HCT116 (cell line): Measurements from ENCODE around the gene CDK11A. TPM values are rescaled to one million over a fixed set of nuclear protein-coding genes. Genes with fewer than 3 reads are reported as not detected.

Experiments used
- ATAC-seq: fragments of 200-7000 bp; cut with Tn5 transposase; 2 replicates; pipeline ENCODE4 v1.9.1; 2020; ENCODE audit warnings: mild to moderate bottlenecking, moderate library complexity
- BruUV-seq: library from RNA; stranded (reverse); fragments of 400-500 nt; replicated peaks from 2 replicates; lab custom pipeline; 2021; lab: Mats Ljungman, UMichigan
- CTCF ChIA-PET: fragments of 300-600 bp; sonication (Branson Sonifier 250); formaldehyde crosslinking; loops from one replicate; lab custom pipeline; 2021; ENCODE audit warnings: antibody characterized with exemption; lab: Charles Lee
- POLR2A ChIA-PET: fragments of 300-600, 350-600 bp; sonication (Branson Sonifier 250); formaldehyde crosslinking; loops from one replicate; lab custom pipeline; 2021; ENCODE audit warnings: antibody characterized with exemption; lab: Charles Lee
- RAD21 ChIA-PET, 2 experiments: fragments of 300-600 bp; sonication (Branson Sonifier 250); formaldehyde crosslinking; loops; one replicate each; lab custom pipeline; 2023; ENCODE audit warnings: low total read pairs in 2 of 2; ENCODE audit not compliant: uncharacterized antibody in 2 of 2, unreplicated experiment in 2 of 2, low non-redundant PET in 1 of 2; lab: Charles Lee
- DNase-seq: peaks from one replicate; pipeline ENCODE4 v3.0.0-alpha.2; 2010; ENCODE audit warnings: low read depth, low spot score
- H2AFZ ChIP-seq: fragments of 200-600 bp; shearing (Covaris generic), sonication (generic); 2 replicates; pipeline ENCODE4 v1.6.1; 2017; ENCODE audit warnings: low read depth, mixed run types, mixed read lengths, antibody characterized with exemption, low read length; ENCODE audit not compliant: poor library complexity, severe bottlenecking
- H3K27ac ChIP-seq: 2 replicates; pipeline ENCODE4 v1.5.1; 2012; ENCODE audit warnings: low read depth, low read length
- H3K27me3 ChIP-seq: fragments of 200-600 bp; sonication (generic); 2 replicates; pipeline ENCODE4 v1.6.1; 2016; ENCODE audit warnings: mixed run types, low read length, mixed read lengths; ENCODE audit not compliant: insufficient read depth
- H3K36me3 ChIP-seq, 2 experiments: fragments of 200-500 bp in 1 of 2; fragments of 200-600 bp in 1 of 2; sonication (Bioruptor generic) in 1 of 2; sonication (generic) in 1 of 2; 2 replicates each; pipeline versions ENCODE4 v1.5.1 to v1.6.1; 2014 to 2016; ENCODE audit warnings: low read length in 2 of 2, inconsistent platforms in 1 of 2, mixed read lengths in 1 of 2, mixed run types in 1 of 2; ENCODE audit not compliant: insufficient read depth in 2 of 2, control insufficient read depth in 1 of 2
- H3K4me1 ChIP-seq, 2 experiments: fragments of 200-600 bp in 1 of 2; sonication (generic) in 1 of 2; 2 replicates each; pipeline versions ENCODE4 v1.5.1 to v1.6.1; 2012 to 2017; ENCODE audit warnings: low read length in 2 of 2, inconsistent platforms in 1 of 2, mild to moderate bottlenecking in 1 of 2, mixed read lengths in 1 of 2, mixed run types in 1 of 2, moderate library complexity in 1 of 2; ENCODE audit not compliant: insufficient read depth in 2 of 2, control insufficient read depth in 1 of 2
- H3K4me2 ChIP-seq: fragments of 200-600 bp; sonication (generic); 2 replicates; pipeline ENCODE4 v1.6.1; 2017; ENCODE audit warnings: mixed run types, low read length, mixed read lengths
- H3K4me3 ChIP-seq, 2 experiments: fragments of 200-600 bp in 1 of 2; sonication (generic) in 1 of 2; replicated peaks in 1 of 2; 2 replicates each; pipeline ENCODE4 v1.5.1; 2011 to 2016; ENCODE audit warnings: low read length in 2 of 2, control low read depth in 1 of 2, low read depth in 1 of 2, mild to moderate bottlenecking in 1 of 2, mixed read lengths in 1 of 2, mixed run types in 1 of 2
- H3K79me2 ChIP-seq: fragments of 200-600 bp; sonication (generic); 2 replicates; pipeline ENCODE4 v1.6.1; 2017; ENCODE audit warnings: mild to moderate bottlenecking, mixed run types, low read length, moderate library complexity, mixed read lengths; ENCODE audit not compliant: insufficient read depth
- H3K9ac ChIP-seq: fragments of 200-600 bp; sonication (generic); 2 replicates; pipeline ENCODE4 v1.6.1; 2016; ENCODE audit warnings: low read length, mixed read lengths
- H3K9me2 ChIP-seq: fragments of 200-600 bp; sonication (generic), shearing (Covaris generic); 2 replicates; pipeline ENCODE4 v1.6.1; 2017; ENCODE audit warnings: mixed run types, mild to moderate bottlenecking, moderate library complexity; ENCODE audit not compliant: insufficient read depth
- H3K9me3 ChIP-seq, 2 experiments: fragments of 200-500 bp in 1 of 2; fragments of 200-600 bp in 1 of 2; sonication (Bioruptor generic) in 1 of 2; sonication (generic) in 1 of 2; 2 replicates each; pipeline ENCODE4 v1.6.1; 2014 to 2017; ENCODE audit warnings: low read length in 2 of 2, mixed read lengths in 2 of 2, inconsistent platforms in 1 of 2, low read depth in 1 of 2, mild to moderate bottlenecking in 1 of 2, mixed run types in 1 of 2, moderate library complexity in 1 of 2; ENCODE audit not compliant: control insufficient read depth in 1 of 2, insufficient read depth in 1 of 2
- H4K20me1 ChIP-seq: fragments of 200-600 bp; sonication (generic), shearing (Covaris generic); 2 replicates; pipeline ENCODE4 v1.6.1; 2017; ENCODE audit warnings: mixed run types, mild to moderate bottlenecking, moderate library complexity; ENCODE audit not compliant: insufficient read depth
- CBX3 ChIP-seq: IDR thresholded peaks from 2 replicates; pipeline ENCODE4 v1.6.1; 2012; ENCODE audit warnings: low read depth
- CEBPB ChIP-seq: IDR thresholded peaks from 2 replicates; pipeline ENCODE4 v1.6.1; 2012; ENCODE audit warnings: low read depth
- EGR1 ChIP-seq: IDR thresholded peaks from 2 replicates; pipeline ENCODE4 v1.6.1; 2012; ENCODE audit warnings: low read depth
- EZH2 ChIP-seq: fragments of 200-600 bp; sonication (generic); IDR thresholded peaks from 2 replicates; pipeline ENCODE4 v1.6.1; 2017; ENCODE audit warnings: antibody characterized with exemption, mixed run types
- JUND ChIP-seq: IDR thresholded peaks from 2 replicates; pipeline ENCODE4 v1.6.1; 2012
- MAX ChIP-seq: IDR thresholded peaks from 2 replicates; pipeline ENCODE4 v1.6.1; 2012
- POLR2AphosphoS5 ChIP-seq: IDR thresholded peaks from 2 replicates; pipeline ENCODE4 v1.6.1; 2011; ENCODE audit warnings: mild to moderate bottlenecking, low read depth, low read length, moderate library complexity
- RAD21 ChIP-seq: IDR thresholded peaks from 2 replicates; pipeline ENCODE4 v1.6.1; 2012; ENCODE audit warnings: low read depth, mild to moderate bottlenecking
- SIN3A ChIP-seq: IDR thresholded peaks from 2 replicates; pipeline ENCODE4 v1.6.1; 2012; ENCODE audit warnings: low read depth
- SRF ChIP-seq: IDR thresholded peaks from 2 replicates; pipeline ENCODE4 v1.6.1; 2012; ENCODE audit warnings: low read depth
- TCF7L2 ChIP-seq: IDR thresholded peaks from 2 replicates; pipeline ENCODE4 v1.7.0; 2011; ENCODE audit warnings: borderline replicate concordance, inconsistent platforms; ENCODE audit not compliant: insufficient read depth, insufficient read length; ENCODE audit errors: extremely low read depth
- YY1 ChIP-seq: IDR thresholded peaks from 2 replicates; pipeline ENCODE4 v1.6.1; 2011; ENCODE audit warnings: low read length, low read depth, moderate library complexity, mild to moderate bottlenecking; ENCODE audit not compliant: insufficient replicate concordance; ENCODE audit errors: extremely low read depth
- ZBTB33 ChIP-seq: IDR thresholded peaks from 2 replicates; pipeline ENCODE4 v1.6.1; 2011; ENCODE audit warnings: mild to moderate bottlenecking, low read length, moderate library complexity; ENCODE audit not compliant: insufficient replicate concordance; ENCODE audit errors: extremely low read depth
- ZFX ChIP-seq: fragments of 450-650 bp; IDR thresholded peaks from 2 replicates; pipeline ENCODE4 v1.6.1; 2017
- intact Hi-C: fragments of 100-400 bp; cut with micrococcal nuclease; formaldehyde crosslinking; loops from 2 replicates; pipeline ENCODE4 v1.10.0; 2022
- total RNA-seq: library from RNA; stranded (reverse); gene quantifications from one replicate; pipeline ENCODE4 v1.2.1, GENCODE V29; 2021; ENCODE audit not compliant: unreplicated experiment
- TF ChIP-seq, protein P1 (sequence below): IDR thresholded peaks from 2 replicates; pipeline ENCODE4 v1.6.1; 2012

The CDK11A gene
- total RNA-seq, 1 experiment from 2014 or later = 61.0 TPM

DNA sequence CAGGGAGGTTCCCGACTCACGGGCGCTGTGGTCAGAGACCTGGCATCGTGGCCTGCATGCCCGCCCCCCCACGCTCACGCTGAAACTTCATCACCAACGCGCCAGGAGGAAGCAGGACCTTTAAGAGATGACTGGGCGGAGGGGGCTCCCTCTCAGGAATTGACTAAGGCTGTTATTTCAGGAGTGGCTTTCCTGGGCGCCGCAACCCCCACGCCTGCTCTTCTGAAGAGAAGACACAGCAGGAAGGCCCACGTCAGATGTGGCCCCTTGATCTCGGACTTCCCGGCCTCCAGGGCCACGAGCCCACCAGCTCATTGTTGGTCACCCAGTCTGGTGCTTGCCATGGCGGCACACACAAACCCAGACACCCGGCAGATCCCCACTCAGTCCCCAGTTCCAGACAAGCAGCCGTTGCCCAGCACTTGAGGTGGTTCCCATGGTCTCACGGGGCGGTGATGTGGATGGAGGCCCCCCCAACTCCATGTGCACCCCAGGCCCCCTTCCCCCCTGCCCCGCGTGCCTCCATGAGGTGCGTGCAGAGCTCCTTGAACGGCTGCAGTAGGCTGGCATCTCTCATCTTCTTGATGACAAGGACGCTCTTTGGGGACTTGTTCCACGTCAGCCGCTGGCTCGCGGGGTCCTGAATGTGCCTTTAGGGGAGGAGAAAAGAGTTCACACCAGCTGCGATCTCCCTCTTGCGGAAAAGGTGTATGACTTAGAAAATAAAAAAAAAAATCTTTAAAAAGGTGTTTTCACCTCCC is 32.7 kb upstream of the CDK11A start:
- H3K9me2 ChIP-seq = no peaks in the 10 kb centered on the region
- BruUV-seq = no TSS peak
- DNase-seq (no peak), ATAC-seq (no peak)
- no peak overlapping the region for H3K4me3 ChIP-seq
- no peak overlapping the region for H2AFZ ChIP-seq
- H3K4me1 ChIP-seq = peaks cover 18 to 28% of the 10 kb centered on the region in 2 experiments
- RAD21 ChIA-PET = no interaction called here
- no peak overlapping the region for H3K27ac ChIP-seq
- no peaks in the 10 kb centered on the region for H3K27me3 ChIP-seq
- TF ChIP-seq ZBTB33 (no peak), SRF (no peak)
- intact Hi-C loops = no loop called here
- H3K36me3 ChIP-seq = peaks cover 7 to 53% of the 10 kb centered on the region in 2 experiments
- no peaks in the 10 kb centered on the region for H4K20me1 ChIP-seq
- CTCF ChIA-PET = no interaction called here
- no peaks in the 10 kb centered on the region for H3K9me3 ChIP-seq
- no peak overlapping the region for H3K4me2 ChIP-seq
- peaks cover 45% of the 10 kb centered on the region for H3K79me2 ChIP-seq
- H3K9ac ChIP-seq = no peak overlapping the region
- POLR2A ChIA-PET = no interaction called here

GRCh38 chr1:1755852-1756251 is 31.7 kb upstream of the CDK11A start:
- RAD21 ChIA-PET = no interaction called here
- TF ChIP-seq CBX3 = no peak
- no peak for TF ChIP-seq SIN3A
- TF ChIP-seq POLR2AphosphoS5 = no peak
- TF ChIP-seq EGR1 = no peak
- TF ChIP-seq EZH2 = no peak
- no peak for TF ChIP-seq JUND
- TF ChIP-seq ZFX = no peak
- TF ChIP-seq RAD21 = no peak
- no peak for TF ChIP-seq MAX
- TF ChIP-seq SRF = no peak
- TF ChIP-seq YY1 = no peak
- TF ChIP-seq TCF7L2 = no peak
- TF ChIP-seq ZBTB33 = no peak
- TF ChIP-seq, protein P1, sequence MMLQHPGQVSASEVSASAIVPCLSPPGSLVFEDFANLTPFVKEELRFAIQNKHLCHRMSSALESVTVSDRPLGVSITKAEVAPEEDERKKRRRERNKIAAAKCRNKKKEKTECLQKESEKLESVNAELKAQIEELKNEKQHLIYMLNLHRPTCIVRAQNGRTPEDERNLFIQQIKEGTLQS = no peak
- TF ChIP-seq CEBPB = no peak

More at GRCh38 chr1:1755852-1756251, 31.7 kb upstream of the CDK11A start:
- no peak overlapping the region for H3K4me3 ChIP-seq
- BruUV-seq = no TSS peak
- H3K9ac ChIP-seq = no peak overlapping the region
- ChIA-PET CTCF (no interaction called here), POLR2A (no interaction called here)
- ATAC-seq (no peak), DNase-seq (no peak)
- H3K4me1 ChIP-seq = peaks cover 18 to 28% of the 10 kb centered on the region in 2 experiments
- intact Hi-C loops = no loop called here
- no peaks in the 10 kb centered on the region for H3K9me2 ChIP-seq
- no peaks in the 10 kb centered on the region for H3K27me3 ChIP-seq
- H3K79me2 ChIP-seq = peaks cover 39% of the 10 kb centered on the region
- no peak overlapping the region for H2AFZ ChIP-seq
- no peaks in the 10 kb centered on the region for H4K20me1 ChIP-seq
- H3K4me2 ChIP-seq = no peak overlapping the region
- peak overlapping the region; percentile 26; the same call in 1 of the 2 replicates for H3K27ac ChIP-seq
- peaks cover 5 to 45% of the 10 kb centered on the region in 2 experiments for H3K36me3 ChIP-seq
- no peaks in the 10 kb centered on the region for H3K9me3 ChIP-seq
